GM18951 (cell line): ENCODE results near the gene CAMK1D.

Experiments
- POLR2A ChIP-seq: IDR thresholded peaks from 4 replicates; pipeline ENCODE4 v1.6.1; 2011; ENCODE audit warnings: mild to moderate bottlenecking; ENCODE audit not compliant: insufficient read length, insufficient read depth; ENCODE audit errors: extremely low read depth
- in situ Hi-C: fragments of 300-500 bp; cut with MboI; formaldehyde crosslinking; loops from one replicate; pipeline ENCODE4 v1.12.0; 2022; ENCODE audit warnings: low sequenced_read_pairs, mixed read lengths, inconsistent platforms; ENCODE audit not compliant: unreplicated experiment

The CAMK1D gene

GRCh38 chr10:12504176-12504575 lies 154.8 kb downstream of the CAMK1D start:
- in situ Hi-C loops: no loop called here
- no peak for TF ChIP-seq POLR2A

GRCh38 chr10:12504628-12505027 lies 155.3 kb downstream of the CAMK1D start:
- in situ Hi-C loops: no loop called here
- no peak for TF ChIP-seq POLR2A

GRCh38 chr10:12505683-12506082 lies 156.3 kb downstream of the CAMK1D start:
- TF ChIP-seq POLR2A: no peak
- in situ Hi-C loops: no loop called here

GRCh38 chr10:12507165-12507850 lies 158.0 kb downstream of the CAMK1D start:
- in situ Hi-C loops: no loop called here
- no peak for TF ChIP-seq POLR2A

- in situ Hi-C loops: no loop called here
- no peak for TF ChIP-seq POLR2A
Measured at GRCh38 chr10:12508165-12508564, 158.8 kb downstream of the CAMK1D start.

GRCh38 chr10:12509016-12509793 lies 159.9 kb downstream of the CAMK1D start:
- no peak for TF ChIP-seq POLR2A
- in situ Hi-C loops: no loop called here

GRCh38 chr10:12509794-12510100 lies 160.4 kb downstream of the CAMK1D start:
- TF ChIP-seq POLR2A: no peak
- in situ Hi-C loops: no loop called here

- in situ Hi-C loops: no loop called here
- no peak for TF ChIP-seq POLR2A
Measured at GRCh38 chr10:12510501-12510941, 161.2 kb downstream of the CAMK1D start.

- in situ Hi-C loops: no loop called here
Measured at GRCh38 chr10:12510984-12511383, 161.6 kb downstream of the CAMK1D start.

GRCh38 chr10:12511651-12512050 lies 162.3 kb downstream of the CAMK1D start:
- in situ Hi-C loops: no loop called here
- no peak for TF ChIP-seq POLR2A

More at GRCh38 chr10:12510984-12511383, 161.6 kb downstream of the CAMK1D start:
- TF ChIP-seq POLR2A: no peak

GRCh38 chr10:12512332-12513002 lies 163.1 kb downstream of the CAMK1D start:
- TF ChIP-seq POLR2A: no peak
- in situ Hi-C loops: no loop called here

- no peak for TF ChIP-seq POLR2A
- in situ Hi-C loops: no loop called here
Measured at GRCh38 chr10:12513003-12513365, 163.6 kb downstream of the CAMK1D start.

- in situ Hi-C loops: no loop called here
- TF ChIP-seq POLR2A: no peak
Measured at GRCh38 chr10:12513775-12514673, 164.7 kb downstream of the CAMK1D start.
